B cell (primary cell): Measurements from ENCODE around the gene CSNK1E. TPM values are rescaled to one million over a fixed set of nuclear protein-coding genes. Genes with fewer than 3 reads are reported as not detected.

Experiments
- ATAC-seq: fragments of 200-7000 bp; cut with Tn5 transposase; one replicate; pipeline ENCODE4 v1.10.0; 2021; ENCODE audit warnings: low read depth, mild to moderate bottlenecking, moderate number of reproducible peaks, moderate library complexity
- CTCF ChIA-PET: fragments of 350-600 bp; sonication (Branson Sonifier 250); formaldehyde crosslinking; loops from one replicate; lab custom pipeline; 2021; ENCODE audit warnings: antibody characterized with exemption, inconsistent platforms; lab: Charles Lee
- POLR2A ChIA-PET: fragments of 350-600 bp; sonication (Branson Sonifier 250); formaldehyde crosslinking; loops from one replicate; lab custom pipeline; 2021; ENCODE audit warnings: antibody characterized with exemption; lab: Charles Lee
- DNase-seq: peaks from one replicate; pipeline ENCODE4 v3.0.0; 2013
- H2AFZ ChIP-seq: 2 replicates; pipeline ENCODE4 v1.6.1; 2012; ENCODE audit warnings: mild to moderate bottlenecking, low read depth, low read length; ENCODE audit not compliant: insufficient read depth, poor library complexity, severe bottlenecking
- H3K27ac ChIP-seq, 2 donors: 1 replicate in 1 of 2; 2 replicates in 1 of 2; pipeline ENCODE4 v1.5.1; 2012 to 2013; ENCODE audit warnings: low read length in 2 of 2, mild to moderate bottlenecking in 2 of 2, moderate library complexity in 1 of 2
- H3K27me3 ChIP-seq, 4 experiments: fragments of 200-600 bp in 1 of 4; sonication (generic) in 1 of 4; replicated peaks in 1 of 4; 1 replicate in 2 of 4; 2 replicates in 2 of 4; pipeline versions ENCODE4 v1.6.1 to v1.7.0; 2013 to 2016; ENCODE audit warnings: low read length in 3 of 4, mild to moderate bottlenecking in 2 of 4, mixed read lengths in 1 of 4, moderate library complexity in 1 of 4; ENCODE audit not compliant: insufficient read depth in 4 of 4, control insufficient read depth in 3 of 4; ENCODE audit errors: control extremely low read depth in 1 of 4
- H3K36me3 ChIP-seq, 2 experiments: replicated peaks in 1 of 2; 1 replicate in 1 of 2; 2 replicates in 1 of 2; pipeline versions ENCODE4 v1.6.1 to v1.7.1; 2013; ENCODE audit warnings: low read length in 1 of 2; ENCODE audit not compliant: insufficient read depth in 2 of 2, control insufficient read depth in 1 of 2; ENCODE audit errors: control extremely low read depth in 1 of 2, extremely low read depth in 1 of 2
- H3K4me1 ChIP-seq, 2 donors: fragments of 200-600 bp in 1 of 2; sonication (generic) in 1 of 2; 1 replicate in 1 of 2; 2 replicates in 1 of 2; pipeline versions ENCODE4 v1.5.1 to v1.6.1; 2013 to 2017; ENCODE audit warnings: low read length in 2 of 2; ENCODE audit not compliant: control insufficient read depth in 2 of 2, insufficient read depth in 2 of 2
- H3K4me2 ChIP-seq: replicated peaks from 2 replicates; pipeline ENCODE3; 2012; ENCODE audit warnings: mild to moderate bottlenecking, low read depth, low read length; ENCODE audit not compliant: poor library complexity, severe bottlenecking
- H3K4me3 ChIP-seq, 5 experiments: fragments of 200-600 bp in 1 of 5; sonication (generic) in 1 of 5; 1 replicate in 3 of 5; 2 replicates in 2 of 5; pipeline versions ENCODE4 v1.5.1 to v1.7.0; 2011 to 2016; ENCODE audit warnings: low read length in 4 of 5, mild to moderate bottlenecking in 4 of 5, low read depth in 2 of 5, control low read depth in 1 of 5, moderate library complexity in 1 of 5; ENCODE audit not compliant: insufficient read depth in 1 of 5; ENCODE audit errors: control extremely low read depth in 1 of 5, extremely low read depth in 1 of 5
- H3K79me2 ChIP-seq: fragments of 200-600 bp; sonication (generic); one replicate; pipeline ENCODE4 v1.6.0; 2016; ENCODE audit warnings: low read length; ENCODE audit not compliant: control insufficient read depth, insufficient read depth
- H3K9ac ChIP-seq: fragments of 200-600 bp; sonication (generic); 2 replicates; pipeline ENCODE4 v1.6.1; 2017; ENCODE audit warnings: mild to moderate bottlenecking, low read length, moderate library complexity
- H3K9me3 ChIP-seq, 3 donors: one replicate each; pipeline versions ENCODE4 v1.6.1 to v1.7.1; 2013; ENCODE audit warnings: low read length in 2 of 3; ENCODE audit not compliant: control insufficient read depth in 2 of 3, insufficient read depth in 1 of 3; ENCODE audit errors: control extremely low read depth in 1 of 3
- H4K20me1 ChIP-seq: 2 replicates; pipeline ENCODE4 v1.6.0; 2012; ENCODE audit warnings: mild to moderate bottlenecking, low read length; ENCODE audit not compliant: insufficient read depth, control insufficient read depth, poor library complexity, severe bottlenecking
- H3K27ac Mint-ChIP-seq: one replicate; pipeline ENCODE4 v1.8.0; 2021; ENCODE audit warnings: mixed read lengths
- H3K27me3 Mint-ChIP-seq: one replicate; pipeline ENCODE4 v1.8.0; 2021; ENCODE audit warnings: mixed read lengths
- H3K4me1 Mint-ChIP-seq: one replicate; pipeline ENCODE4 v1.8.0; 2021; ENCODE audit warnings: mixed read lengths
- H3K4me3 Mint-ChIP-seq: one replicate; pipeline ENCODE4 v1.8.0; 2021; ENCODE audit warnings: mixed read lengths
- H3K9me3 Mint-ChIP-seq: one replicate; pipeline ENCODE4 v1.8.0; 2022; ENCODE audit warnings: mixed read lengths; ENCODE audit not compliant: insufficient read depth
- EZH2 ChIP-seq: IDR thresholded peaks from 2 replicates; pipeline ENCODE4 v1.6.1; 2012; ENCODE audit warnings: borderline replicate concordance, low read depth, mild to moderate bottlenecking, moderate library complexity, low read length; ENCODE audit not compliant: insufficient read depth, poor library complexity, severe bottlenecking
- WGBS: methylation state at CpG from one replicate; pipeline ENCODE4 v1.1.5; 2013; ENCODE audit warnings: missing lambda C conversion rate; ENCODE audit not compliant: insufficient coverage; 5-methylcytosine and 5-hydroxymethylcytosine counted together
- intact Hi-C: fragments of 100-400 bp; cut with micrococcal nuclease; formaldehyde crosslinking; loops from one replicate; pipeline ENCODE4 v1.10.0; 2022
- polyA plus RNA-seq: library from polyadenylated mRNA; depleted of rRNA; stranded (reverse); fragments of >200 nt; gene quantifications from 2 replicates; pipeline ENCODE4 v1.2.3, GENCODE V29; 2012
- total RNA-seq, 2 donors: library from RNA; stranded (reverse); fragments of 120-200 nt in 1 of 2; gene quantifications; 1 replicate in 1 of 2; 2 replicates in 1 of 2; pipeline versions ENCODE4 v1.2.3 to v1.2.4, GENCODE V29; 2013 to 2022
- TF ChIP-seq, protein P1 (sequence below): fragments of 200-600 bp; IDR thresholded peaks from one replicate; pipeline ENCODE4 v1.8.0; 2022; ENCODE audit warnings: antibody characterized with exemption, mild to moderate bottlenecking

CSNK1E gene
- total and polyA plus RNA-seq, 2 donors (not counting 1 experiment from before 2014, with no cell fraction given): 113 to 133 TPM

DNA sequence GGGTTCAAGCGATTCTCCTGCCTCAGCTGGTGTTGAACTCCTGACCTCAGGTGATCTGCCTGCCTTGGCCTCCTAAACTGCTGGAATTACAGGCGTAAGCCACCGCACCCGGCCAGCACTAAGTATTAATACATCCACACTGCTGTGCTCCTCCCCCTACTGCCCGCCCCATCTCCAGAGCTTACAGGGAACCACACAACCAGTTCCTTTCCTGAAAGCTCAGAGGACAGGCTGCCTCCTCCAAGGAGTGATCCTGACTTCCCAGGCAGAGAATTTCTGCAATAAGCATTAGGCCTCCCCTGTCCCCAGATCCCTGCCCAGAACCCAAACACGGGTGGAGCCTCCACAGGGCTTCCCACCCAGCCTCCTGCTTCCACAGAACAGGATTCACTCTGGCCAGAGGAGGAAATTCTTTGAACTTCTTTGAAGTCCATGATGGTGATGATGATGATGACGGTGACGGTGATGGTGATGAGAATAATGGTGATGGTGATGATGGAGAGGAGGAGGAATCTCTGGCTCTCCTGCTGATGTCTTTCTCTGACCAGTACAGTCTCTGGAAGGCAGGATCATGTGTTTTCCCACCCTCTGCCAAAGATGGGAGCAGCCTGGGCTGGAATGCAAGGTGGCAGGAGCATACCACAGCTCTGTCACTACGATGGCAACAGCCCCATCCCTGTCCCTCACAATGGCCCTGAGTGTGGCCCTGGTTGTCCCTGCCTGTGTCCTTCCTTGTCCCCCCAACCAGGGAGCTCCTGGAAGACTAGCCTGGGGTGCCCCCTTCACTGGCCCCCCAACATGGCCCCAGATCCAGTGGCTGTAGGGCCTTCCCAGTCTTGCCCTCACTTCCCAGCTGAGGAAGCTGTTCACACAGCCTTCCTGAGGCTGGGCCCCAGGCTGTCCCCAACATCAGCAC lies 33.5 kb upstream of the CSNK1E start:
- H3K79me2 ChIP-seq: no peaks in the 10 kb centered on the region
- H3K9me3 Mint-ChIP-seq: no peaks in the 10 kb centered on the region
- ATAC-seq: no peak

More for the DNA sequence above, 33.5 kb upstream of the CSNK1E start:
- Mint-ChIP-seq H3K27ac (peak overlapping the region; percentile 37), H3K4me3 (no peak overlapping the region), H3K27me3 (no peaks in the 10 kb centered on the region), H3K4me1 (peaks cover 21% of the 10 kb centered on the region)
- H3K4me1 ChIP-seq: peaks cover 0 to 10% of the 10 kb centered on the region in 2 donors
- H2AFZ ChIP-seq: no peak overlapping the region
- H3K36me3 ChIP-seq: peaks cover 0 to 9% of the 10 kb centered on the region in 2 experiments
- no peak for TF ChIP-seq EZH2
- TF ChIP-seq, protein P1, sequence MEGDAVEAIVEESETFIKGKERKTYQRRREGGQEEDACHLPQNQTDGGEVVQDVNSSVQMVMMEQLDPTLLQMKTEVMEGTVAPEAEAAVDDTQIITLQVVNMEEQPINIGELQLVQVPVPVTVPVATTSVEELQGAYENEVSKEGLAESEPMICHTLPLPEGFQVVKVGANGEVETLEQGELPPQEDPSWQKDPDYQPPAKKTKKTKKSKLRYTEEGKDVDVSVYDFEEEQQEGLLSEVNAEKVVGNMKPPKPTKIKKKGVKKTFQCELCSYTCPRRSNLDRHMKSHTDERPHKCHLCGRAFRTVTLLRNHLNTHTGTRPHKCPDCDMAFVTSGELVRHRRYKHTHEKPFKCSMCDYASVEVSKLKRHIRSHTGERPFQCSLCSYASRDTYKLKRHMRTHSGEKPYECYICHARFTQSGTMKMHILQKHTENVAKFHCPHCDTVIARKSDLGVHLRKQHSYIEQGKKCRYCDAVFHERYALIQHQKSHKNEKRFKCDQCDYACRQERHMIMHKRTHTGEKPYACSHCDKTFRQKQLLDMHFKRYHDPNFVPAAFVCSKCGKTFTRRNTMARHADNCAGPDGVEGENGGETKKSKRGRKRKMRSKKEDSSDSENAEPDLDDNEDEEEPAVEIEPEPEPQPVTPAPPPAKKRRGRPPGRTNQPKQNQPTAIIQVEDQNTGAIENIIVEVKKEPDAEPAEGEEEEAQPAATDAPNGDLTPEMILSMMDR: no peak
- WGBS: 96% methylated on average over 8 of the region's 9 CpGs
- peaks cover 0 to 5% (median 0%) of the 10 kb centered on the region in 3 donors for H3K9me3 ChIP-seq
- H3K27me3 ChIP-seq: peaks cover 0 to 3% (median 0%) of the 10 kb centered on the region in 4 experiments
- intact Hi-C loops: loop anchor here (5.0 kb wide), 1 partner anchor 222 kb away; the partner anchor contains the start of gene DMC1
- no peaks in the 10 kb centered on the region for H4K20me1 ChIP-seq
- no peak overlapping the region for H3K4me3 ChIP-seq
- no peak overlapping the region for H3K9ac ChIP-seq
- no peak overlapping the region for H3K27ac ChIP-seq
- ChIA-PET CTCF (interaction anchor here (0.5 to 6.1 kb wide), 5 partner anchors 88 to 298 kb away, joined by 3 to 27 read pairs (median 4); no protein-coding TSS in a partner anchor), POLR2A (interaction anchor here (0.5 kb wide), 1 partner anchor 164 kb away, joined by 3 read pairs; no protein-coding TSS in a partner anchor)
- DNase-seq: no peak
- no peak overlapping the region for H3K4me2 ChIP-seq
